Transverse colon (tissue), 4 donors: ENCODE results near the gene MCOLN2.

Source experiments
- POLR2A ChIP-seq: fragments of 450-650 bp; IDR thresholded peaks from one replicate; pipeline ENCODE4 v1.6.1; 2016; ENCODE audit warnings: antibody characterized with exemption, mild to moderate bottlenecking, moderate library complexity
- POLR2AphosphoS5 ChIP-seq, 3 donors: sonication (generic); formaldehyde crosslinking; IDR thresholded peaks; one replicate each; pipeline ENCODE4 v1.6.1; 2016; ENCODE audit warnings: antibody characterized with exemption in 3 of 3
- TF ChIP-seq, protein P1 (sequence below), 5 experiments: fragments of 200-600 bp in 3 of 5; fragments of 450-650 bp in 2 of 5; sonication (generic) in 3 of 5; IDR thresholded peaks; 1 replicate in 2 of 5; 2 replicates in 3 of 5; pipeline ENCODE4 v1.5.1; 2016 to 2017; ENCODE audit warnings: antibody characterized with exemption in 5 of 5, inconsistent platforms in 3 of 5, mild to moderate bottlenecking in 2 of 5, moderate library complexity in 1 of 5

DNA sequence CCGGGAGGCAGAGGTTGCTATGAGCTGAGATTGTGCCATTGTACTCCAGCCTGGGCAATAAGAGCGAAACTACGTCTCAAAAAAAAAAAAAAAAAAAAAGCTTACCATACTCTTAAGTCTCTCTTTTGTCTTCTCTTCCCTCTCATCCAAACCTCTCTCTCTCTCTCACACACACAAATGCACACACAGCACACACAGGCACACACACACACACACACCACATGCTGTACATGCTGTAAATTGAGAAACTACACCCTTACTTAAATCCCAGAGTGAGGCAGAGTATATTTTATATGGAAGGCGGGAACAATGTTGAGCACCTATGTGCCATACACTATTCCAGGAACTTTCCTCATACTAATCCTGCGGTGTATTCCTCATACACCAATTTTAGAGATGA is 44.9 kb upstream of the MCOLN2 start:
- TF ChIP-seq, protein P1, sequence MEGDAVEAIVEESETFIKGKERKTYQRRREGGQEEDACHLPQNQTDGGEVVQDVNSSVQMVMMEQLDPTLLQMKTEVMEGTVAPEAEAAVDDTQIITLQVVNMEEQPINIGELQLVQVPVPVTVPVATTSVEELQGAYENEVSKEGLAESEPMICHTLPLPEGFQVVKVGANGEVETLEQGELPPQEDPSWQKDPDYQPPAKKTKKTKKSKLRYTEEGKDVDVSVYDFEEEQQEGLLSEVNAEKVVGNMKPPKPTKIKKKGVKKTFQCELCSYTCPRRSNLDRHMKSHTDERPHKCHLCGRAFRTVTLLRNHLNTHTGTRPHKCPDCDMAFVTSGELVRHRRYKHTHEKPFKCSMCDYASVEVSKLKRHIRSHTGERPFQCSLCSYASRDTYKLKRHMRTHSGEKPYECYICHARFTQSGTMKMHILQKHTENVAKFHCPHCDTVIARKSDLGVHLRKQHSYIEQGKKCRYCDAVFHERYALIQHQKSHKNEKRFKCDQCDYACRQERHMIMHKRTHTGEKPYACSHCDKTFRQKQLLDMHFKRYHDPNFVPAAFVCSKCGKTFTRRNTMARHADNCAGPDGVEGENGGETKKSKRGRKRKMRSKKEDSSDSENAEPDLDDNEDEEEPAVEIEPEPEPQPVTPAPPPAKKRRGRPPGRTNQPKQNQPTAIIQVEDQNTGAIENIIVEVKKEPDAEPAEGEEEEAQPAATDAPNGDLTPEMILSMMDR (IDR thresholded peaks at IDR 0.05), result no peak
- TF ChIP-seq POLR2A (no peak), POLR2AphosphoS5 (IDR thresholded peaks at IDR 0.05) (no peak)
